HEK293 (cell line): ENCODE measurements around the gene FAM240A.

Experiments used
- BCL11A ChIP-seq: fragments of 450-650 bp; formaldehyde crosslinking; IDR thresholded peaks from 2 replicates; pipeline ENCODE4 v1.5.1; 2016; ENCODE audit warnings: low read depth, missing biosample characterization, missing genetic modification characterization
- KLF9 ChIP-seq: fragments of 450-650 bp; formaldehyde crosslinking; IDR thresholded peaks from 2 replicates; pipeline ENCODE4 v1.5.1; 2016; ENCODE audit warnings: missing biosample characterization, missing genetic modification characterization, low read depth
- SETDB1 ChIP-seq: IDR thresholded peaks from one replicate; pipeline ENCODE4 v1.6.1; 2017; ENCODE audit warnings: mild to moderate bottlenecking, low read length, moderate library complexity, mixed read lengths; ENCODE audit not compliant: insufficient read length
- YY1 ChIP-seq: fragments of 450-650 bp; formaldehyde crosslinking; IDR thresholded peaks from 2 replicates; pipeline ENCODE4 v1.5.1; 2018; ENCODE audit warnings: missing biosample characterization, missing genetic modification characterization
- ZNF514 ChIP-seq: fragments of 450-650 bp; formaldehyde crosslinking; IDR thresholded peaks from 2 replicates; pipeline ENCODE4 v1.5.1; 2016; ENCODE audit warnings: missing biosample characterization, missing genetic modification characterization
- TF ChIP-seq, protein P1 (sequence below): fragments of 450-650 bp; formaldehyde crosslinking; IDR thresholded peaks from 2 replicates; pipeline ENCODE4 v1.5.1; 2016; ENCODE audit warnings: missing biosample characterization, missing genetic modification characterization
- TF ChIP-seq, protein P2 (sequence below): fragments of 450-650 bp; formaldehyde crosslinking; optimal IDR thresholded peaks from 2 replicates; pipeline ENCODE3; 2016; ENCODE audit warnings: missing biosample characterization, mild to moderate bottlenecking, missing genetic modification characterization
- TF ChIP-seq, protein P3 (sequence below): fragments of 450-650 bp; formaldehyde crosslinking; IDR thresholded peaks from 2 replicates; pipeline ENCODE4 v1.5.1; 2016; ENCODE audit warnings: missing biosample characterization, missing genetic modification characterization

- TF ChIP-seq, protein P1, sequence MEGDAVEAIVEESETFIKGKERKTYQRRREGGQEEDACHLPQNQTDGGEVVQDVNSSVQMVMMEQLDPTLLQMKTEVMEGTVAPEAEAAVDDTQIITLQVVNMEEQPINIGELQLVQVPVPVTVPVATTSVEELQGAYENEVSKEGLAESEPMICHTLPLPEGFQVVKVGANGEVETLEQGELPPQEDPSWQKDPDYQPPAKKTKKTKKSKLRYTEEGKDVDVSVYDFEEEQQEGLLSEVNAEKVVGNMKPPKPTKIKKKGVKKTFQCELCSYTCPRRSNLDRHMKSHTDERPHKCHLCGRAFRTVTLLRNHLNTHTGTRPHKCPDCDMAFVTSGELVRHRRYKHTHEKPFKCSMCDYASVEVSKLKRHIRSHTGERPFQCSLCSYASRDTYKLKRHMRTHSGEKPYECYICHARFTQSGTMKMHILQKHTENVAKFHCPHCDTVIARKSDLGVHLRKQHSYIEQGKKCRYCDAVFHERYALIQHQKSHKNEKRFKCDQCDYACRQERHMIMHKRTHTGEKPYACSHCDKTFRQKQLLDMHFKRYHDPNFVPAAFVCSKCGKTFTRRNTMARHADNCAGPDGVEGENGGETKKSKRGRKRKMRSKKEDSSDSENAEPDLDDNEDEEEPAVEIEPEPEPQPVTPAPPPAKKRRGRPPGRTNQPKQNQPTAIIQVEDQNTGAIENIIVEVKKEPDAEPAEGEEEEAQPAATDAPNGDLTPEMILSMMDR: no peak
- TF ChIP-seq SETDB1 (no peak), YY1 (no peak), KLF9 (tag by site-specific recombination) (no peak), ZNF514 (tag by site-specific recombination) (no peak), BCL11A (no peak)
- TF ChIP-seq, protein P2, sequence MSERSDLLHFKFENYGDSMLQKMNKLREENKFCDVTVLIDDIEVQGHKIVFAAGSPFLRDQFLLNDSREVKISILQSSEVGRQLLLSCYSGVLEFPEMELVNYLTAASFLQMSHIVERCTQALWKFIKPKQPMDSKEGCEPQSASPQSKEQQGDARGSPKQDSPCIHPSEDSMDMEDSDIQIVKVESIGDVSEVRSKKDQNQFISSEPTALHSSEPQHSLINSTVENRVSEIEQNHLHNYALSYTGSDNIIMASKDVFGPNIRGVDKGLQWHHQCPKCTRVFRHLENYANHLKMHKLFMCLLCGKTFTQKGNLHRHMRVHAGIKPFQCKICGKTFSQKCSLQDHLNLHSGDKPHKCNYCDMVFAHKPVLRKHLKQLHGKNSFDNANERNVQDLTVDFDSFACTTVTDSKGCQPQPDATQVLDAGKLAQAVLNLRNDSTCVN (tag by site-specific recombination): no peak
- TF ChIP-seq, protein P3, sequence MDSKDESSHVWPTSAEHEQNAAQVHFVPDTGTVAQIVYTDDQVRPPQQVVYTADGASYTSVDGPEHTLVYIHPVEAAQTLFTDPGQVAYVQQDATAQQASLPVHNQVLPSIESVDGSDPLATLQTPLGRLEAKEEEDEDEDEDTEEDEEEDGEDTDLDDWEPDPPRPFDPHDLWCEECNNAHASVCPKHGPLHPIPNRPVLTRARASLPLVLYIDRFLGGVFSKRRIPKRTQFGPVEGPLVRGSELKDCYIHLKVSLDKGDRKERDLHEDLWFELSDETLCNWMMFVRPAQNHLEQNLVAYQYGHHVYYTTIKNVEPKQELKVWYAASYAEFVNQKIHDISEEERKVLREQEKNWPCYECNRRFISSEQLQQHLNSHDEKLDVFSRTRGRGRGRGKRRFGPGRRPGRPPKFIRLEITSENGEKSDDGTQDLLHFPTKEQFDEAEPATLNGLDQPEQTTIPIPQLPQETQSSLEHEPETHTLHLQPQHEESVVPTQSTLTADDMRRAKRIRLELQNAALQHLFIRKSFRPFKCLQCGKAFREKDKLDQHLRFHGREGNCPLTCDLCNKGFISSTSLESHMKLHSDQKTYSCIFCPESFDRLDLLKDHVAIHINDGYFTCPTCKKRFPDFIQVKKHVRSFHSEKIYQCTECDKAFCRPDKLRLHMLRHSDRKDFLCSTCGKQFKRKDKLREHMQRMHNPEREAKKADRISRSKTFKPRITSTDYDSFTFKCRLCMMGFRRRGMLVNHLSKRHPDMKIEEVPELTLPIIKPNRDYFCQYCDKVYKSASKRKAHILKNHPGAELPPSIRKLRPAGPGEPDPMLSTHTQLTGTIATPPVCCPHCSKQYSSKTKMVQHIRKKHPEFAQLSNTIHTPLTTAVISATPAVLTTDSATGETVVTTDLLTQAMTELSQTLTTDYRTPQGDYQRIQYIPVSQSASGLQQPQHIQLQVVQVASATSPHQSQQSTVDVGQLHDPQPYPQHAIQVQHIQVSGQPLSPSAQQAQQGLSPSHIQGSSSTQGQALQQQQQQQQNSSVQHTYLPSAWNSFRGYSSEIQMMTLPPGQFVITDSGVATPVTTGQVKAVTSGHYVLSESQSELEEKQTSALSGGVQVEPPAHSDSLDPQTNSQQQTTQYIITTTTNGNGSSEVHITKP: no peak
Observed at GRCh38 chr3:46624975-46625490, 12.7 kb downstream of the FAM240A start.
